GM19397 (cell line): ENCODE measurements around the gene SKAP2.

Source experiments
- ATAC-seq: cut with Tn5 transposase; IDR thresholded peaks from one replicate; pipeline ENCODE4 v1.9.1; 2021; ENCODE audit warnings: mild to moderate bottlenecking, moderate library complexity; ENCODE audit not compliant: unreplicated experiment

Gene SKAP2

GRCh38 chr7:26864309-26865093 is at the start of gene SKAP2:
TSS of gene SKAP2 (minus strand) at chr7:26864590. CDS start at chr7:26864429, 161 bp downstream.
- ATAC-seq: peak; percentile 91

DNA sequence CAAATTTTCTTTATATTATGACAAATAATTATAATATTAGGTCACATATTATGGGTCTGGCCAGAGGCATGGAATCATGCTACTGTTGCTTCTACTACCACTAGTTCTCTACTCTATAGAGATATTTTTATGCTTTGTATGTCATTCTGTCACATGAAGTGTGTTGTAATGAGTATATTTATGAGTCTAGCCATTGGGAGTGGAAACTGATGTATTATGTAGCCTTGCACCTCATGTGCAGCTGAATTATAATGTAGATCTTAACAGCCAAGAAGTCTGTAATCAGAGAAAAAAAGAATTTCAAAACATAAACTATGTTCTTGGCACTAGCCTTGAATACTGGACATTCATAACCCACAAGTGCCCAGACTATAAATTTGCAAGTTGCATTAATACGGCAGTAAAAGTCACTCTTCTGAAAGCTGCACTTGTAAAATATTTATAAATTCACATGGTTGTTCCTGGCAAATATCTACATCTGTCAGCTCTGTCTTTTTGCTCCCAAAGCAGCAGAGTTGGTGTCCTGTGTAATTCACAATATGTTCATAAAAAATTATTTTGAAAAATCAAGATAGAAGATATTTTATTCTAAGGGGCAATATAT is 48.6 kb upstream of the SKAP2 start:
- no peak for ATAC-seq

GRCh38 chr7:26912338-26912737 is 47.9 kb upstream of the SKAP2 start:
- no peak for ATAC-seq

DNA sequence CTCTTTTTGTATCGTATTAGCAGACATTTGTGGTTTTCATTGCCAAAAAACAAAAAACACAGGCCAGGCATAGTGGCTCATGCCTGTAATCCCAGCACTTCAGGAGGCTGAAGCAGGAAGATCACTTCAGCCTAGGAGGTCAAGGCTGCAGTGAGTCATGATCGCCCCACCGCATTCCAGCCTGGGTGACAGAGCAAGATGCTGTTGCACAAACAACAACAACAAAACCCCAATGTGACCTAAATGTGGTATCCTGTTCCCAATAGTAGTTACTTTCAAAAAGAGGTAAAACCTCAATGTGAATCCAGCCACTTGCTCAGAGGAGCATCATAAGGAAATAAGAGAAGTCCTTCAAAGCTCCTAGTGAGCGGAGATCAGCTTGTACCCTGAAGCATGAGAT is 45.8 kb upstream of the SKAP2 start:
- ATAC-seq: no peak

GRCh38 chr7:26900251-26900650 is 35.9 kb upstream of the SKAP2 start:
- no peak for ATAC-seq

DNA sequence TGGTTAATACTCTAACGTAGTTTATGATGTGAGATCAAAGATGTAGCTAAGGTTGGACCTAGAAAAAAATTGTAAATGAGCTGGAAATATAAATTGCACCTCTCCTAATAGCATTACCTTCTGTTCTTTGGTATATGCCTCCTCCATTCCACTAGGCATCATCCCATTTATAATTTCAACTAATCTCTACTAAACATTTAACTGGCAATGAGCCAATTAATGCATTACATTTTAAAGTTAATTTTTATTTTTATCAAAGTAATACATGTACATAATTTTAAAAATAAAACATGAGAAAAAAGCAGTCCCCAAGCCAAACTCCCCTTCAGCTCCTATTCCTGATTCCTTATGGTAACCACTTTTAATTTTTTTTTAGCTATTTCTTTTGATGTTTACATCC is 35.1 kb upstream of the SKAP2 start:
- no peak for ATAC-seq

- ATAC-seq: no peak
Measured at GRCh38 chr7:26898891-26899290, 34.5 kb upstream of the SKAP2 start.

- ATAC-seq: no peak
Measured at GRCh38 chr7:26897928-26898327, 33.5 kb upstream of the SKAP2 start.

DNA sequence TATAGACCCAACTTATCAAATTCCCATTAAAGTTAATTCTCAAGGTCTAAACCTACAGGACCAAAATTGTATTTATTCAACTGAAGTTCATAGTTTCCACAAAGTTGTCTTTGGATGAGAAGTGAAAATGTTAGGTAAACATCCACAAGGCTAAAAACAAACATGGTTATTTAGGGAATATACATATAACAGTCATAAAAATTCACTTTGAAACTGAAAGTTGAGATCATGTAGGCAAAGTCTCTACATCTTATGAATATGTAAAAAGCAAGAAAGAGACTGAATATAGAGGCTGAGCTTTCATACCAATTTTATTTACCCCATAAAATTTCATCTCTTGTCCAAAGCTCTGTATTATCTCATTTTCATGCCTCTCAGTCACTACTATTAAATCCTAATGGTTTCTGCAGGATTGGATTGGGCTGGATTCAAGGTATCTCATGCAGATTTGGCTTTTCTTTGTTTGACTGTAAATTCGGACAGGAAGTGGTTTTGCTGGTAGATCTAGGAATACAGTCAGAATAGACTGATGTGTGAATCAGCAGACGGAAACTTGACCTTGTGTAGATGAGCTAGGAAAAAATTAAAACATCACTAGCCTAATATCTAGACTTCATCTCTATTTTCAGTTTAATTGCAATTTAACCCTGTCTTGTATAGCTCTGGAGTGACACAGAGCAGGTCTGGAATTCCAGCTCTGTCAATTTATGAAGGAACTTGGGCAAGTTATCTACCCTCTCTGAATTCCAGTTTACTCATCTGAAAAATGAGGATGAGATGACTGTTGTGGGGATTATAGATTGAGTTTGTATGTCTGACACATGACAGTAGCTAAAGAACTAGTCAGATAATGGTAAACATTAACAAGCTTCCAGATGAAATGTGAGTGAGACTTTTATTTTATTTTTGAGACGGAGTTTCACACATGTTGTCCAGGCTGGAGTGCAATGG is 27.3 kb upstream of the SKAP2 start:
- no peak for ATAC-seq

DNA sequence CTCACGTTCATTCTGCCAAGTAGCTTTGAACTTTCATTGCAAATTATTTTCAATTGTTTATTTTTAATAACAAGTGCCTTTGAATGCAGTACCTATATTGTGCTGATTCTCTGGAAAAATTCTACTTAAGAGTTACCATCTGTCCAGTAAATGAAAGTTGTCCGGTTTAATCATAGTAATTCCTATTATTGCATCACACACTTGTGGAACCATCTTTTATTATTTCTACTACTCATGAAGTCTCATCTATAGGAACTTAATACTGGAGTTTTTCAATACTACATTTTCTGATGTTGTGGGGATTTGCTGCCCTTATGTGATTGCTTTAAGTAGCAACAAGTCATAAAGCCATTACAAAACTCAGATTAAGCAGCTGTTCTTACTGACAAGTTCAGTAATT is 16.5 kb upstream of the SKAP2 start:
- no peak for ATAC-seq

- ATAC-seq: no peak
Measured at GRCh38 chr7:26879671-26880070, 15.3 kb upstream of the SKAP2 start.

DNA sequence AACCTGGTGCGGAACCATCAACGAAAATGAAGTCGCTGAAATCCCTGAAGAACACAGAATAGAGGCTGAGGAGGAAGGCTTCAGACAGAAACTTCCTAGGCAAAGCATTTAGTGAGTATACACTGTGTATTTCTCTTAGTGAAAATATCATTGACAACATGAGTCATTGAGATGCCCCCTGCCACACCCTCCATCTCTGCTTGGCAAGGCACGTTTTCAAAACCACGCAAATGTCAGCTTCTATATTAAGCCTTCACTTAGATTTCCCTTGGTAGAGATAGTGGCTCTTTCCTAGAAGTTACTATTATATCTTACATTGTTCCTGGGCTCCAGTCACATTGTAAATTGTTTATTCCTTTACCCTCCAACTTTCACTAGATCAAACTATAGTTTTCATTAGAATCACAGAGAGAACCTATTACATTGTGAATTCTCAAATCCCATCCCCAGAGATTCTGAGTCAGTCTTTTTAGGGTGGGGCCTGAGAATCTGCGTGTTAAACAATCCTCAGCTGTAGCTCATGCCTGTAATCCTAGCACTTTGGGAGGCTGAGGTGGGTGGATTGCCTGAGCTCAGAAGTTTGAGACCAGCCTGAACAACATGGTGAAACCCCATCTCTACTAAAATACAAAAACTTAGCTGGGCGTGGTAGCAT is 4.6 kb upstream of the SKAP2 start:
- no peak for ATAC-seq

- peak; percentile 31 for ATAC-seq
Measured at GRCh38 chr7:26865094-26865388, 651 bp upstream of the SKAP2 start.

DNA sequence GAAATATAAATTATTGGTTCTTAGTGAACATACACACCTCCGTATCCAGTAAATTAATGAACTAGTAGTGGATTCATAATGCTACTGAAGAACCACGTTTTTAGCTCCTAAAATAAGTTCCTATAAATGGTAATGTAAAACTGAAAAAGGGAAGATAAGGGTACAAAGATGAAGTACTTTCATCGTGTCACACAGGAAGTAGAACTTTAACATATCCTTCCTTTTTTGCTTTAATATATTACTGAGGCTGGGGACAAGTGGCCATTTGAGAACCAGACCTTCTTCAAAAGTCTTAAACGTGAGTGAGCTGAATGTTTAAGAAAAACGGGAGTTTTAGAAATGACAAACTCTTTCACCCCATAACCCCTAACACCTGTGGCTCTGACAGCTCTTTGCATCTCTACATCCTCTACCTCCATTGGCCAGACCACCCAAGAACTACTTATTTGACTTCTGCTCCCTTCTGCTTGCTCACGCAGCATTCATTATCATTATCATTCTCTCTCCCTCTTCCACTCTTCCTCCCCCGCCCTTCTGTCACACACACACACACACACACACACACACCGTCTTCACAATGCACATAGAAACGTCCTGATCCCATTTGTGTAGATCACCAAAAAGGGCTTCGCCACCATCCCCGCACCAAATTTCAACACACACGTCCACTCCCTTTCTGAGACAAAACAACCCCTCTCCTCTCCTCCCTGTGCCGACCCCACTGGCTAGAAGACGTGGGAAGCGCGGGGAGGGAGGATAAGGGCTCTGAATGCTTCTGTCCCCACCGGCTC is 677 bp downstream of the SKAP2 start:
- ATAC-seq: peak; percentile 19

- ATAC-seq: no peak
Measured at GRCh38 chr7:26862834-26863233, 1.6 kb downstream of the SKAP2 start.

- no peak for ATAC-seq
Measured at GRCh38 chr7:26861050-26861449, 3.3 kb downstream of the SKAP2 start.

GRCh38 chr7:26860361-26860760 is 4.0 kb downstream of the SKAP2 start:
- no peak for ATAC-seq

DNA sequence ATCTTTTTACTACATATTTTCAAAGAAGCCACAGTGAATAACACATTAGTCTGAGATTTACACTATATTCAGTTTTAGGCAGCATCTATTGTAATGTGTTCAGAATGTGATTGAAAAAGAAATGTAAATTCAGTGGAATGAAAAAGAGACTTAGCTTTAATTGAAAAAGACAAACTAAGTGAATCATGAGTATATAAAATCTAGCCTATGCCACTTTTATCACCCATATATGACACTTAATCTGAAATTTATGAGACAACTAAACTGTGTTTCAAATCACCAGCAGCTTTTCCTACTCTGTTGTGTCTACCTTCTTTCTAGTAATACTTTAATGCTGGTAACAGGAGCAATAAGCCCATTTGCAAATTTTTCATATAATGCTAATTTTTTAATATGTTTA is 4.7 kb downstream of the SKAP2 start:
- ATAC-seq: no peak

- no peak for ATAC-seq
Measured at GRCh38 chr7:26858735-26859134, 5.7 kb downstream of the SKAP2 start.

DNA sequence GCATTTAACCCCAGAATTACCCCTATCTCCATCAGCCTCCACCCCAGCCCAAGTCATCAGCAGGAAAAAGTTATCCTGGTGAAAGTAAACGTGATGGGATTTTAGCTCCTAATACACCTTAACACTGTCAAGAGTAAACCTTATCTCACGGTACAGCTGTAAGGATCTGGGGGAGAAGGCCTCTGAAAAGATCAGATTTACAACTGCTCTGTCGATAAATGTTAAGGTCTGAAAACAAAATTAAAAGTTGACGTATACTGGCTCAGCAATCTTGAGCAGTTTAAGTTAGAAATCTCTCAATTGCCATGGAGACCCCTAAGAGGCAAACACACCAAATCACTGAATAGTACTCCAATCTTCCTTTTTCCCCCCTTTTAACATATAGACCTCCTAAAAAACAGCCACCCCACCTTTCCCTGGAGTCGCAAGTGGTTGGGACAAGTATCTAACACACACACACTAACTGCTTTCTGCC is 6.1 kb downstream of the SKAP2 start:
- ATAC-seq: peak; percentile 5
